CD4-positive, alpha-beta T cell (primary cell): ENCODE results near the gene SLFN12L. TPM values are rescaled to one million over a fixed set of nuclear protein-coding genes. Genes with fewer than 3 reads are reported as not detected.
A peak's percentile ranks its signal among the peaks of the same experiment; 100 is the strongest.
"Not testable (repeated sequence)": the region's sequence is repeated elsewhere in the genome, so short reads cannot be mapped to it uniquely, and the experiment has no call there.

Experiments
- ATAC-seq: fragments of 200-7000 bp; cut with Tn5 transposase; one replicate; pipeline ENCODE4 v1.10.0; 2022; ENCODE audit warnings: mild to moderate bottlenecking; ENCODE audit not compliant: poor library complexity
- CTCF ChIA-PET: fragments of 350-600 bp; sonication (Branson Sonifier 250); formaldehyde crosslinking; loops from one replicate; lab custom pipeline; 2021; ENCODE audit warnings: antibody characterized with exemption, inconsistent platforms; lab: Charles Lee
- POLR2A ChIA-PET: fragments of 350-600 bp; sonication (Branson Sonifier 250); formaldehyde crosslinking; loops from one replicate; lab custom pipeline; 2021; ENCODE audit warnings: antibody characterized with exemption, inconsistent platforms; lab: Charles Lee
- DNase-seq, 14 experiments: peaks; one replicate each; pipeline ENCODE4 v3.0.0-alpha.2; 2013 to 2020; ENCODE audit warnings: mixed read lengths in 2 of 14
- H3K27ac ChIP-seq, 2 donors: one replicate each; pipeline versions ENCODE4 v1.5.1 to v1.7.0; 2013; ENCODE audit warnings: low read length in 2 of 2, low read depth in 1 of 2, mild to moderate bottlenecking in 1 of 2
- H3K27me3 ChIP-seq, 2 experiments: 1 replicate in 1 of 2; 2 replicates in 1 of 2; pipeline versions ENCODE4 v1.6.1 to v1.7.0; 2013; ENCODE audit warnings: low read length in 2 of 2, control low read depth in 1 of 2, mild to moderate bottlenecking in 1 of 2, moderate library complexity in 1 of 2; ENCODE audit not compliant: insufficient read depth in 2 of 2, control insufficient read depth in 1 of 2
- H3K36me3 ChIP-seq: one replicate; pipeline ENCODE4 v1.6.1; 2013; ENCODE audit warnings: low read length, control low read depth; ENCODE audit not compliant: insufficient read depth
- H3K4me1 ChIP-seq: one replicate; pipeline ENCODE4 v1.6.1; 2013; ENCODE audit warnings: low read length, control low read depth; ENCODE audit not compliant: insufficient read depth
- H3K4me3 ChIP-seq: one replicate; pipeline ENCODE4 v1.5.1; 2013; ENCODE audit warnings: mild to moderate bottlenecking, low read length, moderate library complexity
- H3K9me3 ChIP-seq, 2 experiments: 1 replicate in 1 of 2; 2 replicates in 1 of 2; pipeline versions ENCODE4 v1.6.1 to v1.7.0; 2013; ENCODE audit warnings: low read length in 2 of 2, mild to moderate bottlenecking in 2 of 2, control low read depth in 1 of 2, moderate library complexity in 1 of 2; ENCODE audit not compliant: control insufficient read depth in 1 of 2, insufficient read depth in 1 of 2
- H3K27ac Mint-ChIP-seq: one replicate; pipeline ENCODE4 v1.8.0; 2020; ENCODE audit warnings: mixed read lengths
- H3K27me3 Mint-ChIP-seq: one replicate; pipeline ENCODE4 v1.8.0; 2021; ENCODE audit warnings: mixed read lengths
- H3K36me3 Mint-ChIP-seq: one replicate; pipeline ENCODE4 v1.8.0; 2021; ENCODE audit warnings: low read depth, mixed read lengths
- H3K4me1 Mint-ChIP-seq: one replicate; pipeline ENCODE4 v1.8.0; 2021; ENCODE audit warnings: low read depth, mixed read lengths
- H3K4me3 Mint-ChIP-seq: one replicate; pipeline ENCODE4 v1.8.0; 2020; ENCODE audit warnings: mild to moderate bottlenecking, mixed read lengths
- H3K9me3 Mint-ChIP-seq: one replicate; pipeline ENCODE4 v1.8.0; 2020; ENCODE audit warnings: mixed read lengths
- CTCF ChIP-seq: fragments of 200-600 bp; IDR thresholded peaks from one replicate; pipeline ENCODE4 v1.8.0; 2022; ENCODE audit warnings: antibody characterized with exemption, mild to moderate bottlenecking
- intact Hi-C, 2 experiments: fragments of 100-400 bp; cut with DNase I in 1 of 2; cut with micrococcal nuclease in 1 of 2; formaldehyde crosslinking; loops; one replicate each; pipeline versions ENCODE4 v1.15.1 to v1.9.0; 2023 to 2025; cut with DNase I, micrococcal nuclease
- total RNA-seq, 174 experiments: library from RNA in 2 of 174; stranded (reverse) in 2 of 174; gene quantifications; one replicate each; pipeline ENCODE4 v1.2.3 and lab custom pipeline; 2021 to 2026

The SLFN12L gene
- total RNA-seq, 2 experiments from 2014 or later = 23.4 to 24.3 TPM

- peak overlapping the region; percentile 73 for H3K27ac Mint-ChIP-seq
- H3K36me3 Mint-ChIP-seq = peaks cover 93% of the 10 kb centered on the region
- no peak for DNase-seq
- no peak for ATAC-seq
- H3K4me1 Mint-ChIP-seq = peaks cover 100% of the 10 kb centered on the region
- H3K27ac ChIP-seq = no peak overlapping the region
- H3K4me3 Mint-ChIP-seq = no peak overlapping the region
- intact Hi-C loops = no loop called here
- no peak for TF ChIP-seq CTCF
- H3K27me3 ChIP-seq = no peaks in the 10 kb centered on the region
- H3K36me3 ChIP-seq = peaks cover 25% of the 10 kb centered on the region
- ChIA-PET POLR2A (interaction anchor here (1.2 kb wide), 1 partner anchor 10 kb away, joined by 3 read pairs; no protein-coding TSS in a partner anchor), CTCF (interaction anchor here (1.1 to 2.2 kb wide), 3 partner anchors 11 to 210 kb away, joined by 3 to 9 read pairs (median 3); no protein-coding TSS in a partner anchor)
- no peaks in the 10 kb centered on the region for H3K9me3 ChIP-seq
- no peaks in the 10 kb centered on the region for H3K9me3 Mint-ChIP-seq
- H3K27me3 Mint-ChIP-seq = no peaks in the 10 kb centered on the region
- H3K4me3 ChIP-seq = no peak overlapping the region
- peaks cover 56% of the 10 kb centered on the region for H3K4me1 ChIP-seq
Measured at GRCh38 chr17:35523296-35523695, 14.2 kb downstream of the SLFN12L start.

- H3K27me3 ChIP-seq, H3K4me3 ChIP-seq, intact Hi-C loops, H3K9me3 Mint-ChIP-seq, H3K9me3 ChIP-seq, H3K27me3 Mint-ChIP-seq: not testable (repeated sequence)
- Histone ChIP-seq H3K4me1 (peaks cover 54% of the 10 kb centered on the region), H3K36me3 (peaks cover 25% of the 10 kb centered on the region), H3K27ac (peak overlapping the region; percentile 35 to 41)
- DNase-seq (peak in 12 of 14 experiments; percentile 29 to 80 (median 41)), ATAC-seq (peak; percentile 96)
- peak overlapping the region; percentile 77 for H3K27ac Mint-ChIP-seq
- H3K4me3 Mint-ChIP-seq = peak overlapping the region; percentile 57
- peaks cover 100% of the 10 kb centered on the region for H3K4me1 Mint-ChIP-seq
- ChIA-PET CTCF (interaction anchor here (1.0 to 2.2 kb wide), 8 partner anchors 11 to 308 kb away, joined by 3 to 10 read pairs (median 4); no protein-coding TSS in a partner anchor), POLR2A (interaction anchor here (0.6 to 1.7 kb wide), 10 partner anchors 10 to 308 kb away, joined by 3 to 26 read pairs (median 7); partner anchors contain the start of genes SLFN11, SLFN12L, SLFN13 and SLFN5)
- peaks cover 93% of the 10 kb centered on the region for H3K36me3 Mint-ChIP-seq
Measured at GRCh38 chr17:35521654-35522256, 15.7 kb downstream of the SLFN12L start.

GRCh38 chr17:35521150-35521549 is 16.3 kb downstream of the SLFN12L start:
- intact Hi-C loops = no loop called here

More at GRCh38 chr17:35521150-35521549, 16.3 kb downstream of the SLFN12L start:
- ChIA-PET POLR2A (interaction anchor here (1.1 to 1.7 kb wide), 9 partner anchors 9 to 307 kb away, joined by 3 to 26 read pairs (median 8); partner anchors contain the start of genes SLFN11, SLFN12L, SLFN13 and SLFN5), CTCF (interaction anchor here (1.0 to 2.2 kb wide), 9 partner anchors 11 to 307 kb away, joined by 3 to 10 read pairs (median 4); no protein-coding TSS in a partner anchor)
- no peak for TF ChIP-seq CTCF
- Histone ChIP-seq H3K27ac (no peak overlapping the region), H3K27me3 (no peaks in the 10 kb centered on the region), H3K4me3 (no peak overlapping the region), H3K4me1 (peaks cover 56% of the 10 kb centered on the region), H3K36me3 (peaks cover 28% of the 10 kb centered on the region), H3K9me3 (no peaks in the 10 kb centered on the region)
- DNase-seq (no peak), ATAC-seq (no peak)
- Mint-ChIP-seq H3K4me1 (peaks cover 100% of the 10 kb centered on the region), H3K27me3 (no peaks in the 10 kb centered on the region), H3K36me3 (peaks cover 91% of the 10 kb centered on the region), H3K4me3 (no peak overlapping the region), H3K27ac (peak overlapping the region; percentile 77), H3K9me3 (no peaks in the 10 kb centered on the region)
